ENCODE data around the gene UTP18. TPM values are rescaled to one million over a fixed set of nuclear protein-coding genes. Genes with fewer than 3 reads are reported as not detected.

The UTP18 gene
- total and polyA plus RNA-seq, 9 of the 15 experiments (the other 6 are each of a cell fraction or from before 2014, with no cell fraction given), result 31.1 to 99.2 (median 66.7) TPM

DNA sequence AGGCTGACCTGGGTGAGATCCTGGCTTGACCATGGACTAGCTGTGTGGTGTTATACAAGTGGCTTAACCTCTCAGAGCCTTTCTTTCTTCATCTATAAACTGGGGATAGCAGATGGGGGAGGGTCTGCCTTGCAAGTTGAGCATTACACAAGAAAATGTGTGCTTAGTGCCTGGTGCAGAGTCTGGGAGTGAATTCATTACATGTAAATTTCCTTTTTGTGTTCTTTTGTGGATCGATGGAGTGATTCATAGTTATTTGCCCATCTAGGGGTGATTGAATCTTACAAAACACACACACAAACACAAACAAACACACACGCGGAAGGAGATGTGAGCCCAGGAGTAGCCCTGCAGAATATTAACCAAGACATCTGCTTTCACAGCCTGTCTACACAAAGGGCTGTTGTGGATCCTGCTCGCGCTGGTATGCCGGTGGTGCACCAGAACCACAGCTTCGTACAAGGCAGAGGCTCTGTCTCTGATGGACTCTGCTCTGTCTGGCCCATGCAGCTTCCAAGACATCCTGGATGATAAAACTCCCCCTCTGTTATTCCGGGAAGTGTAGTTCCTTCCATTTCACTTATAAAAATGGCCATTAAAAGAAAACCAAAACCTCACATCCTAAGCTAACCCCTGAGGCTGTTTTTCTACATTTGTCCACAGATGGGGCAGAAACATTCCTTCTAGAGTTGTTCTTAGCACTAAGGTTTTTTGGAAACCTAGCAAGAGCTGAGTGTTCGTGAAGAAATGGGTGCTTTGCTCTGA lies 86.1 kb downstream of the UTP18 start:
- Histone ChIP-seq H3K4me3 (no peak overlapping the region), H3K9me3 (replicated peaks; ENCODE audit: control insufficient read depth, insufficient read depth, low read depth, low read length) (no peaks in the 10 kb centered on the region), H3K27ac (ENCODE audit: extremely low read depth, low read depth, low read length) (no peak overlapping the region), H2AFZ (ENCODE audit: low read depth, low read length) (no peak overlapping the region), H3K9ac (ENCODE audit: insufficient read depth in 1 of 2, low read depth in 2 of 2, low read length in 2 of 2) (no peak overlapping the region), H3K79me2 (ENCODE audit: control insufficient read depth, insufficient read depth, low read length) (no peaks in the 10 kb centered on the region), H3K4me1 (replicated peaks in 1 of 2; ENCODE audit: control insufficient read depth in 2 of 2, insufficient read depth in 2 of 2, low read length in 2 of 2) (no peaks in the 10 kb centered on the region; a peak in 2 of 5 replicates), H3K4me2 (ENCODE audit: insufficient read depth, low read length) (no peak overlapping the region), H3K9me1 (ENCODE audit: control insufficient read depth, insufficient read depth, low read length) (no peaks in the 10 kb centered on the region), H4K20me1 (replicated peaks; ENCODE audit: control insufficient read depth, insufficient read depth, low read length) (no peaks in the 10 kb centered on the region), H3K27me3 (ENCODE audit: control insufficient read depth in 2 of 2, insufficient read depth in 2 of 2, low read length in 2 of 2) (peaks cover 3 to 30% of the 10 kb centered on the region in 2 experiments), H3K36me3 (ENCODE audit: control insufficient read depth, insufficient read depth, low read length) (no peaks in the 10 kb centered on the region)
- in situ Hi-C loops (cut with MboI), result no loop called here
- POLR2A ChIA-PET, result interaction anchor here (0.7 to 1.8 kb wide), 3 partner anchors 9 to 225 kb away, joined by 3 to 7 read pairs (median 5); no protein-coding TSS in a partner anchor
- CTCF ChIA-PET (ENCODE audit: low intra/inter-chr PET ratio), result no interaction called here
- no TSS peak for BruUV-seq (replicated peaks)
- 2% methylated on average over 9 of the region's 9 CpGs for WGBS (ENCODE audit: insufficient coverage, low coverage, missing lambda C conversion rate)
- ATAC-seq (no peak), DNase-seq (ENCODE audit: extremely low read depth in 1 of 4, low spot score in 3 of 4) (no peak), FAIRE-seq (no peak)
- intact Hi-C loops (cut with micrococcal nuclease), result no loop called here
- TF ChIP-seq, protein P1, sequence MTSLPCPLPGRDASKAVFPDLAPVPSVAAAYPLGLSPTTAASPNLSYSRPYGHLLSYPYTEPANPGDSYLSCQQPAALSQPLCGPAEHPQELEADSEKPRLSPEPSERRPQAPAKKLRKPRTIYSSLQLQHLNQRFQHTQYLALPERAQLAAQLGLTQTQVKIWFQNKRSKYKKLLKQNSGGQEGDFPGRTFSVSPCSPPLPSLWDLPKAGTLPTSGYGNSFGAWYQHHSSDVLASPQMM (CRISPR knock-in tag; IDR thresholded peaks at IDR 0.05), result no peak
- TF ChIP-seq FOSL1 (tag; conservative IDR thresholded peaks at IDR 0.05) (no peak), ZNF282 (CRISPR knock-in tag; IDR thresholded peaks at IDR 0.05) (no peak), POU5F1 (IDR thresholded peaks at IDR 0.05; ENCODE audit: borderline replicate concordance, low read depth, low read length, partially characterized antibody) (no peak), MTA3 (IDR thresholded peaks at IDR 0.05; ENCODE audit: borderline replicate concordance) (no peak), DDX20 (tag; IDR thresholded peaks at IDR 0.05; ENCODE audit: low read depth) (no peak), HNRNPL (IDR thresholded peaks at IDR 0.05; ENCODE audit: low read depth, low read length) (no peak), CEBPB (tag; IDR thresholded peaks at IDR 0.05) (no peak), TRIM28 (IDR thresholded peaks at IDR 0.05) (no peak), ARID1B (IDR thresholded peaks at IDR 0.05) (no peak)
- TF ChIP-seq, protein P2, sequence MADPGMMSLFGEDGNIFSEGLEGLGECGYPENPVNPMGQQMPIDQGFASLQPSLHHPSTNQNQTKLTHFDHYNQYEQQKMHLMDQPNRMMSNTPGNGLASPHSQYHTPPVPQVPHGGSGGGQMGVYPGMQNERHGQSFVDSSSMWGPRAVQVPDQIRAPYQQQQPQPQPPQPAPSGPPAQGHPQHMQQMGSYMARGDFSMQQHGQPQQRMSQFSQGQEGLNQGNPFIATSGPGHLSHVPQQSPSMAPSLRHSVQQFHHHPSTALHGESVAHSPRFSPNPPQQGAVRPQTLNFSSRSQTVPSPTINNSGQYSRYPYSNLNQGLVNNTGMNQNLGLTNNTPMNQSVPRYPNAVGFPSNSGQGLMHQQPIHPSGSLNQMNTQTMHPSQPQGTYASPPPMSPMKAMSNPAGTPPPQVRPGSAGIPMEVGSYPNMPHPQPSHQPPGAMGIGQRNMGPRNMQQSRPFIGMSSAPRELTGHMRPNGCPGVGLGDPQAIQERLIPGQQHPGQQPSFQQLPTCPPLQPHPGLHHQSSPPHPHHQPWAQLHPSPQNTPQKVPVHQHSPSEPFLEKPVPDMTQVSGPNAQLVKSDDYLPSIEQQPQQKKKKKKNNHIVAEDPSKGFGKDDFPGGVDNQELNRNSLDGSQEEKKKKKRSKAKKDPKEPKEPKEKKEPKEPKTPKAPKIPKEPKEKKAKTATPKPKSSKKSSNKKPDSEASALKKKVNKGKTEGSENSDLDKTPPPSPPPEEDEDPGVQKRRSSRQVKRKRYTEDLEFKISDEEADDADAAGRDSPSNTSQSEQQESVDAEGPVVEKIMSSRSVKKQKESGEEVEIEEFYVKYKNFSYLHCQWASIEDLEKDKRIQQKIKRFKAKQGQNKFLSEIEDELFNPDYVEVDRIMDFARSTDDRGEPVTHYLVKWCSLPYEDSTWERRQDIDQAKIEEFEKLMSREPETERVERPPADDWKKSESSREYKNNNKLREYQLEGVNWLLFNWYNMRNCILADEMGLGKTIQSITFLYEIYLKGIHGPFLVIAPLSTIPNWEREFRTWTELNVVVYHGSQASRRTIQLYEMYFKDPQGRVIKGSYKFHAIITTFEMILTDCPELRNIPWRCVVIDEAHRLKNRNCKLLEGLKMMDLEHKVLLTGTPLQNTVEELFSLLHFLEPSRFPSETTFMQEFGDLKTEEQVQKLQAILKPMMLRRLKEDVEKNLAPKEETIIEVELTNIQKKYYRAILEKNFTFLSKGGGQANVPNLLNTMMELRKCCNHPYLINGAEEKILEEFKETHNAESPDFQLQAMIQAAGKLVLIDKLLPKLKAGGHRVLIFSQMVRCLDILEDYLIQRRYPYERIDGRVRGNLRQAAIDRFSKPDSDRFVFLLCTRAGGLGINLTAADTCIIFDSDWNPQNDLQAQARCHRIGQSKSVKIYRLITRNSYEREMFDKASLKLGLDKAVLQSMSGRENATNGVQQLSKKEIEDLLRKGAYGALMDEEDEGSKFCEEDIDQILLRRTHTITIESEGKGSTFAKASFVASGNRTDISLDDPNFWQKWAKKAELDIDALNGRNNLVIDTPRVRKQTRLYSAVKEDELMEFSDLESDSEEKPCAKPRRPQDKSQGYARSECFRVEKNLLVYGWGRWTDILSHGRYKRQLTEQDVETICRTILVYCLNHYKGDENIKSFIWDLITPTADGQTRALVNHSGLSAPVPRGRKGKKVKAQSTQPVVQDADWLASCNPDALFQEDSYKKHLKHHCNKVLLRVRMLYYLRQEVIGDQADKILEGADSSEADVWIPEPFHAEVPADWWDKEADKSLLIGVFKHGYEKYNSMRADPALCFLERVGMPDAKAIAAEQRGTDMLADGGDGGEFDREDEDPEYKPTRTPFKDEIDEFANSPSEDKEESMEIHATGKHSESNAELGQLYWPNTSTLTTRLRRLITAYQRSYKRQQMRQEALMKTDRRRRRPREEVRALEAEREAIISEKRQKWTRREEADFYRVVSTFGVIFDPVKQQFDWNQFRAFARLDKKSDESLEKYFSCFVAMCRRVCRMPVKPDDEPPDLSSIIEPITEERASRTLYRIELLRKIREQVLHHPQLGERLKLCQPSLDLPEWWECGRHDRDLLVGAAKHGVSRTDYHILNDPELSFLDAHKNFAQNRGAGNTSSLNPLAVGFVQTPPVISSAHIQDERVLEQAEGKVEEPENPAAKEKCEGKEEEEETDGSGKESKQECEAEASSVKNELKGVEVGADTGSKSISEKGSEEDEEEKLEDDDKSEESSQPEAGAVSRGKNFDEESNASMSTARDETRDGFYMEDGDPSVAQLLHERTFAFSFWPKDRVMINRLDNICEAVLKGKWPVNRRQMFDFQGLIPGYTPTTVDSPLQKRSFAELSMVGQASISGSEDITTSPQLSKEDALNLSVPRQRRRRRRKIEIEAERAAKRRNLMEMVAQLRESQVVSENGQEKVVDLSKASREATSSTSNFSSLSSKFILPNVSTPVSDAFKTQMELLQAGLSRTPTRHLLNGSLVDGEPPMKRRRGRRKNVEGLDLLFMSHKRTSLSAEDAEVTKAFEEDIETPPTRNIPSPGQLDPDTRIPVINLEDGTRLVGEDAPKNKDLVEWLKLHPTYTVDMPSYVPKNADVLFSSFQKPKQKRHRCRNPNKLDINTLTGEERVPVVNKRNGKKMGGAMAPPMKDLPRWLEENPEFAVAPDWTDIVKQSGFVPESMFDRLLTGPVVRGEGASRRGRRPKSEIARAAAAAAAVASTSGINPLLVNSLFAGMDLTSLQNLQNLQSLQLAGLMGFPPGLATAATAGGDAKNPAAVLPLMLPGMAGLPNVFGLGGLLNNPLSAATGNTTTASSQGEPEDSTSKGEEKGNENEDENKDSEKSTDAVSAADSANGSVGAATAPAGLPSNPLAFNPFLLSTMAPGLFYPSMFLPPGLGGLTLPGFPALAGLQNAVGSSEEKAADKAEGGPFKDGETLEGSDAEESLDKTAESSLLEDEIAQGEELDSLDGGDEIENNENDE (IDR thresholded peaks at IDR 0.05; ENCODE audit: low read depth, low read length), result no peak
